Stimulated activated effector memory CD8-positive, alpha-beta T cell treated with anti-CD3 and anti-CD28 coated beads, Interleukin-12 subunit alpha, Interleukin-12 subunit beta, amount 100 ng/mL, for 72 hours (primary cell): ENCODE results near the gene HMGB4.

Experiments used
- ATAC-seq: fragments of 150-1000 bp; cut with Tn5 transposase; 2 replicates; pipeline ENCODE4 v1.10.0; 2021
- DNase-seq, 2 donors: peaks; one replicate each; pipeline ENCODE4 v3.0.0; 2021 to 2022; ENCODE audit warnings: low spot score in 2 of 2
- H3K27ac Mint-ChIP-seq: one replicate; pipeline ENCODE4 v1.8.0; 2022; ENCODE audit warnings: mild to moderate bottlenecking, mixed read lengths
- H3K36me3 Mint-ChIP-seq: one replicate; pipeline ENCODE4 v1.8.0; 2022; ENCODE audit warnings: mild to moderate bottlenecking, mixed read lengths
- H3K4me1 Mint-ChIP-seq: one replicate; pipeline ENCODE4 v1.8.0; 2022; ENCODE audit warnings: mixed read lengths
- H3K4me3 Mint-ChIP-seq: one replicate; pipeline ENCODE4 v1.8.0; 2022; ENCODE audit warnings: mild to moderate bottlenecking, mixed read lengths
- H3K9me3 Mint-ChIP-seq: one replicate; pipeline ENCODE4 v1.8.0; 2022; ENCODE audit warnings: mixed read lengths

HMGB4 gene

GRCh38 chr1:33902486-33903209, 38.8 kb downstream of the HMGB4 start:
- no peak for ATAC-seq

GRCh38 chr1:33903210-33903589, 39.3 kb downstream of the HMGB4 start:
- ATAC-seq (no peak), DNase-seq (no peak)
- Mint-ChIP-seq H3K36me3 (no peaks in the 10 kb centered on the region), H3K4me1 (no peaks in the 10 kb centered on the region), H3K4me3 (no peak overlapping the region), H3K27ac (no peak overlapping the region), H3K9me3 (peaks cover 3% of the 10 kb centered on the region)

More at GRCh38 chr1:33902486-33903209, 38.8 kb downstream of the HMGB4 start:
- Mint-ChIP-seq H3K4me1 (no peaks in the 10 kb centered on the region), H3K27ac (no peak overlapping the region), H3K36me3 (no peaks in the 10 kb centered on the region), H3K4me3 (no peak overlapping the region), H3K9me3 (peaks cover 3% of the 10 kb centered on the region)
- no peak for DNase-seq

DNA sequence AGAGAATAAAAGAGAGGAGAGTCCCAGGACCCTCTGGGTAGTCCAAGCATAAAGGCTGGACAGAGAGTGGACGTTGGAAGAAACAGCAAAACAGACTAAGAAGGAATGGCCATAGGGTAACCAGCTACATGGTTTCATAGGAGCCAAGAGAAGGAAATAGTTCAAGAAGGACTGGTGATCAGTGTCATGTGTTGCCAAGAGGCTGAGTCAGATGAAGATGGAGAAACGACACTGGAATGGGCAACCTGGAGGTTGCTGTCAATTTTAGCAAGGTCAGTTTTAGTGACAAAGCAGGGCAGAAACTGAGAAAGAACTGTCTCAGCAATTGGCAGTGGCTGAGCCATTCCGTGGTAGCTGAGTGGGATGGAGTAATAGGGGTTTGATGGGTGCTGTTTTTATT, 41.4 kb downstream of the HMGB4 start:
- Mint-ChIP-seq H3K4me3 (no peak overlapping the region), H3K27ac (no peak overlapping the region), H3K4me1 (no peaks in the 10 kb centered on the region), H3K9me3 (peaks cover 3% of the 10 kb centered on the region), H3K36me3 (no peaks in the 10 kb centered on the region)
- ATAC-seq (no peak), DNase-seq (no peak)

DNA sequence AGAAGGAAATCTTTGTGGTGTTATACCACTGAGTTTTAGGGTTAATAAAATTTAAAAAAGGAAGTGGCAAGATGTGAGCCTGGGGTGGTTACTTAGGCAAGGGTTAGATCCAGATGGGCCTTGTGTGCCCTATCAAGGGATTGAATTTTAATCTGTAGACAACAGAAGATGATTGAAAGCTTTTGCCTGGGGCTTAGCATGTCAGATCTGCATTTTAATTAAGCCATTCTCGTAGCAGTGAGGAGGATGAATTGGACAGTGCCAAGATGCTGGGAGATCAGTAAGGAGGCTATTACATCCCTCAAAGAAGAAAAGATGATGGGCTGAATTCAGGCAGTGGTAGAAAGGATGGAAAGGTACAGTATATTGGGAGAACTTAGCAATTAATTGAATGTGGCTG, 42.3 kb downstream of the HMGB4 start:
- ATAC-seq: no peak
- Mint-ChIP-seq H3K27ac (no peak overlapping the region), H3K9me3 (peaks cover 3% of the 10 kb centered on the region), H3K4me1 (no peaks in the 10 kb centered on the region), H3K36me3 (no peaks in the 10 kb centered on the region), H3K4me3 (no peak overlapping the region)
- no peak for DNase-seq

DNA sequence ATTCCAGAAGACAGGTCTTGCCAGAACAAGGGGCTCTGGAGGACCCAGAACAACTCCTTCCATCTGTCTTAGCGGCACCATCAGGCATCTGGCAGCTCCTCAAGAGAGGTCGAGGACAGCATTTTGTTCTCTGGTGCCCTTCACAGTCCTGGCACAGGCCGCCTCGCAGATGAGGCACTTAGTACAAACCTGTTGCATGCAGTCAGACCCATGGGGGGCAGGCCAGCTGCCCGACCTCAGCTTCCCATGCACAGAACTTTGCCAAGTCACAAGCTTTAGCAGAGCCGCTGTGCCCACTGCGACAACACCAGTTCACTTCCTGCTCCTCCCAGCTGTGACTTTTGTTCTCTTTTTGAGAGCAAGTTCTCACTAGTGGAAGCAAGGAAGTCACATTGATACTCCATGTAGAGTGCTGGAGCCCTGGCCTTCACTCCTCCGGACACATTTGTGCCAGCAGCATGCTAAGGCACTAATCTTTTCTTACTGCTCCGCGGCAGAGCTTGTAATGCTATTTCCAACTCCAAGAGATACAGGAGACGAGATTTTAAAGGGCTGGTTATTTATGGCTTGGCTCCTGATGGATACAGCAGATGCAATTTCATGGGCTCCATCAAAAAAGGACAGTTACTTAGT, 44.6 kb downstream of the HMGB4 start:
- Mint-ChIP-seq H3K27ac (no peak overlapping the region), H3K4me3 (no peak overlapping the region), H3K9me3 (peaks cover 3% of the 10 kb centered on the region), H3K4me1 (no peaks in the 10 kb centered on the region), H3K36me3 (no peaks in the 10 kb centered on the region)
- DNase-seq (no peak), ATAC-seq (no peak)
